GM10266 (cell line): ENCODE results near the gene TJP3.

ENCODE experiments used
- DNase-seq: peaks from one replicate; pipeline ENCODE4 v3.0.0; 2012; ENCODE audit errors: extremely low spot score
- TF ChIP-seq, protein P1 (sequence below): IDR thresholded peaks from 2 replicates; pipeline ENCODE4 v1.5.1; 2012; ENCODE audit warnings: mild to moderate bottlenecking, low read depth; ENCODE audit not compliant: control insufficient read depth, insufficient read depth; ENCODE audit errors: missing control alignments

Gene TJP3, protein sequence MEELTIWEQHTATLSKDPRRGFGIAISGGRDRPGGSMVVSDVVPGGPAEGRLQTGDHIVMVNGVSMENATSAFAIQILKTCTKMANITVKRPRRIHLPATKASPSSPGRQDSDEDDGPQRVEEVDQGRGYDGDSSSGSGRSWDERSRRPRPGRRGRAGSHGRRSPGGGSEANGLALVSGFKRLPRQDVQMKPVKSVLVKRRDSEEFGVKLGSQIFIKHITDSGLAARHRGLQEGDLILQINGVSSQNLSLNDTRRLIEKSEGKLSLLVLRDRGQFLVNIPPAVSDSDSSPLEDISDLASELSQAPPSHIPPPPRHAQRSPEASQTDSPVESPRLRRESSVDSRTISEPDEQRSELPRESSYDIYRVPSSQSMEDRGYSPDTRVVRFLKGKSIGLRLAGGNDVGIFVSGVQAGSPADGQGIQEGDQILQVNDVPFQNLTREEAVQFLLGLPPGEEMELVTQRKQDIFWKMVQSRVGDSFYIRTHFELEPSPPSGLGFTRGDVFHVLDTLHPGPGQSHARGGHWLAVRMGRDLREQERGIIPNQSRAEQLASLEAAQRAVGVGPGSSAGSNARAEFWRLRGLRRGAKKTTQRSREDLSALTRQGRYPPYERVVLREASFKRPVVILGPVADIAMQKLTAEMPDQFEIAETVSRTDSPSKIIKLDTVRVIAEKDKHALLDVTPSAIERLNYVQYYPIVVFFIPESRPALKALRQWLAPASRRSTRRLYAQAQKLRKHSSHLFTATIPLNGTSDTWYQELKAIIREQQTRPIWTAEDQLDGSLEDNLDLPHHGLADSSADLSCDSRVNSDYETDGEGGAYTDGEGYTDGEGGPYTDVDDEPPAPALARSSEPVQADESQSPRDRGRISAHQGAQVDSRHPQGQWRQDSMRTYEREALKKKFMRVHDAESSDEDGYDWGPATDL

DNA sequence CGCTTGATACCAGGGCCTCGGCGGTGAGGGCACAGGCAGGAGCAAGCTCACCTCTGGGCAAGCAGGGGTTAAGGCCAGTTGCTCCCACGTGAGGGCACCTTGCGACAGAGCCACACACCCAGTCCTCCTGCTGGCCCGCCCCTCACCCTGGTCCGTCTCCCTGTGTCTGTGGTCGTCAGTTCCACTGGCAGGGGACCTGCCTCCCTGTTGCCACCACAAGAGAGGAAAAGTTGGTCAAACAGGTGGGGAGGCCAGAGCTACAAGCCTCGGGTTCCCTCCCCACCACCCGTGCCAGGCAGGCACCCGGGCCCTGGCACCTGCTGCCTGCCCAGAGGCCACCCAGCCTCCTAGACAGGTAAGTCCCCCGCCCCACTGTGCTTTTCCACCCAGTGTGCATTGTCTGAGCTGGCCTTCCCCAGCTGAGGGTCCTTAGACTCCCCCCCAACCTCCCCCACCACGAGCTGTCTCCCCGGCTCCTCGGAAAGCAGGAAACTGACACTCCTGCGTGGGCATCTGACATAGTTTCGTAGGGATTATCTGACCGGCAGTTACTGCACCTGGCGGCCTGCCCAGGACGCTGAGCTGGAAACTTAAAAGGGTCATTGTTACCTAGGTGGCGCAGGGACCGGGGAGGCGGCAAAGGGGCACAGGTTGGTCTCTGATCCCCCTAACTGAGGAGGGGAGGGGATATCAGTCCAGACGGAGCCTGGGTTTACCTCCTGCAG, at the start of gene TJP3:
TJP3 (plus strand) TSS at position 178 of the 725 bp plus-strand sequence. CDS start 20,049 bp downstream, outside the sequence.
- TF ChIP-seq, protein P1, sequence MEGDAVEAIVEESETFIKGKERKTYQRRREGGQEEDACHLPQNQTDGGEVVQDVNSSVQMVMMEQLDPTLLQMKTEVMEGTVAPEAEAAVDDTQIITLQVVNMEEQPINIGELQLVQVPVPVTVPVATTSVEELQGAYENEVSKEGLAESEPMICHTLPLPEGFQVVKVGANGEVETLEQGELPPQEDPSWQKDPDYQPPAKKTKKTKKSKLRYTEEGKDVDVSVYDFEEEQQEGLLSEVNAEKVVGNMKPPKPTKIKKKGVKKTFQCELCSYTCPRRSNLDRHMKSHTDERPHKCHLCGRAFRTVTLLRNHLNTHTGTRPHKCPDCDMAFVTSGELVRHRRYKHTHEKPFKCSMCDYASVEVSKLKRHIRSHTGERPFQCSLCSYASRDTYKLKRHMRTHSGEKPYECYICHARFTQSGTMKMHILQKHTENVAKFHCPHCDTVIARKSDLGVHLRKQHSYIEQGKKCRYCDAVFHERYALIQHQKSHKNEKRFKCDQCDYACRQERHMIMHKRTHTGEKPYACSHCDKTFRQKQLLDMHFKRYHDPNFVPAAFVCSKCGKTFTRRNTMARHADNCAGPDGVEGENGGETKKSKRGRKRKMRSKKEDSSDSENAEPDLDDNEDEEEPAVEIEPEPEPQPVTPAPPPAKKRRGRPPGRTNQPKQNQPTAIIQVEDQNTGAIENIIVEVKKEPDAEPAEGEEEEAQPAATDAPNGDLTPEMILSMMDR: no peak
- no peak for DNase-seq

DNA sequence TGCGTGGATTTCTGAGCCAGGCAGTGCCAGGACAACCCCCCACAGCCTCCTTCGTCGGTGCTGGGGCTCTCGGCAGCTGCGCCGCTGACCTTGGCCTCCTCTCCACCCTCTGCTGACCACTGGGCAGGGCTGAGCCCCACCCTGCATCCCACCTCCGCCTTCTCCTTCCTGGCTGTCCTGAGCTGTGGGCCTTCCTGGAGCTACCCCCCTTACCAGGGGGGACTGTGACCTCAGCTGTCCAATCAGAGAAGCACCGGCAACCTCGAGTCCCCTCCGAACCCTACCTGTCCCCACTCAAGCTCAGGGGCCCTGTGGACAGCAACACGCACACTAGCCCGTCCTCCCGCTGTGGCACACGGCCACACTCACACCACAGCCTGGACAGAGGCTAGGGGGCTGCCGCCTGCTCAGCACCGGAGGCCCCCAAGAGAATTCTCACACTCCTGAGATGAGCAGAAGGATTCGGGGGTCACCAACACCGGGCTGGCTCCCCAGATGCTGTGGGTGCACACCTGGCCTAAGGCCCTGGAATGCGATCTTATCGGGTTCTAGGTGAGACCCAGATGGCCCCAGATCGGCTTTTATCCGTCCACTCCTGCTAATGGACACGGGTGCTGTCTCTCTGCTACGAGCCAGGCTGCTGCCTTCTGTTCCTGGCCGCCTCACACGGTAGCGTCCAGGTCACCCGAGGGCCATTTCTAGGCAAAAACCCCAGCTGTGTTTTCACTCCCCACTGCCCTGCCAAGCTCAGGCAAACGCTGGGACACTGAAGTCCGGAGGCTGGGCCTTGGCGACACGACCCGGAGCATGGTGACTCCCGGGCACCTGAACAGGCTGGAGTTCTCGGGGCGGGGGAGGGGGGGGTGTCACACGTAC, 49.1 kb upstream of the TJP3 start:
- TF ChIP-seq, protein P1: no peak

DNA sequence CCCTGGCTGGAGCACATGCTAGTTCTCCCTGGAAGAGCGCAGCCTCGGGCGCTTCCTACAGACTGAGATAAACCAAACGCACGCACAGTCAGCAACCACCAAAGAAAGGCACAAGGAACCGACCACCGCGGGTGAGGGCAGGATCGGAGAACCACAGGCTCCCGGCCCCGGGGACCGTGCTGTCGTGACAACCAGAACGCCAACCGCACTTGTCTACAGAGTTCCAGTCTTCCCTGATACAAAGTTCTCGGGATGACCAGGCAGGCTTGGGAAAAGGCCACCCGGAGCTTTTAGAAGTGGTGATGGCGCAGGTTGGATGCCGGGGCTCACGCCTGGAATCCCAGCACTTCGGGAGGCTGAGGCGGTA, 48.5 kb upstream of the TJP3 start:
- no peak for DNase-seq
- TF ChIP-seq, protein P1: no peak

More for the DNA sequence above, 49.1 kb upstream of the TJP3 start:
- DNase-seq: no peak

DNA sequence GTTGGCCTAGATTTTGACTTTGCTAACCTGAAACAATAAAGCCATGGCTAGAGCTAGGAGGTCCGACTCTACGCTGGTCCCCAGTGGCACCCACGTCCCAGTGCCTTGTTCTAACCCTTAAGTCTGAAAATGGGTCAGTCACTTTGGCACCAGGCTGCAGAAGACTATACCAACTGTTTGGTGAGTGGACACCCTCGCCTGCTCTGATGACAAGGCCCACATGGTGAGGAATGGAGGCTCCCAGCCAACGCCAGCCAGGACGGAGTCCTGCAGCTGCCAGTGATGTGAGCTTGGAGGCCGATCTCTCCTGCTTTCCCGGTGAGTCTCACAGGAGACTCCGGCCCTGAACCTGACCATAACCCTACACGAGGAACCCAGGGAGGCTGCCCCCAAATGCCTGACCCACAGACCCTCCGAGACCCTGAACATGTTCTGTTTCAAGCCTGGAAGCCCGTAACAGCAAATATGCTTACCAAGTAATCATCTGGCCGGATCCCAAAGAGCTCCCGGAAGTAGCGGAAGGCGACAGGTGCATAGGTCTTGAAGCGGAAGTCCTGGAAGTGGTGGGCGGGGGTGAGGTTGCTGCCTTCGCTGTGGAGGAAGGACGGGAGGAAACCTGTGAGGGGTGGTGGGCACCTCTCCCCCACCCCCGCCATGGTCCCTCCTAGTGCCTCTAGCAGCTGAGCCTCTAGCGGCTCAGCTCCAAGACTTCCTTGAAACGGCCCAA, 47.5 kb upstream of the TJP3 start:
- TF ChIP-seq, protein P1: no peak
- DNase-seq: no peak

DNA sequence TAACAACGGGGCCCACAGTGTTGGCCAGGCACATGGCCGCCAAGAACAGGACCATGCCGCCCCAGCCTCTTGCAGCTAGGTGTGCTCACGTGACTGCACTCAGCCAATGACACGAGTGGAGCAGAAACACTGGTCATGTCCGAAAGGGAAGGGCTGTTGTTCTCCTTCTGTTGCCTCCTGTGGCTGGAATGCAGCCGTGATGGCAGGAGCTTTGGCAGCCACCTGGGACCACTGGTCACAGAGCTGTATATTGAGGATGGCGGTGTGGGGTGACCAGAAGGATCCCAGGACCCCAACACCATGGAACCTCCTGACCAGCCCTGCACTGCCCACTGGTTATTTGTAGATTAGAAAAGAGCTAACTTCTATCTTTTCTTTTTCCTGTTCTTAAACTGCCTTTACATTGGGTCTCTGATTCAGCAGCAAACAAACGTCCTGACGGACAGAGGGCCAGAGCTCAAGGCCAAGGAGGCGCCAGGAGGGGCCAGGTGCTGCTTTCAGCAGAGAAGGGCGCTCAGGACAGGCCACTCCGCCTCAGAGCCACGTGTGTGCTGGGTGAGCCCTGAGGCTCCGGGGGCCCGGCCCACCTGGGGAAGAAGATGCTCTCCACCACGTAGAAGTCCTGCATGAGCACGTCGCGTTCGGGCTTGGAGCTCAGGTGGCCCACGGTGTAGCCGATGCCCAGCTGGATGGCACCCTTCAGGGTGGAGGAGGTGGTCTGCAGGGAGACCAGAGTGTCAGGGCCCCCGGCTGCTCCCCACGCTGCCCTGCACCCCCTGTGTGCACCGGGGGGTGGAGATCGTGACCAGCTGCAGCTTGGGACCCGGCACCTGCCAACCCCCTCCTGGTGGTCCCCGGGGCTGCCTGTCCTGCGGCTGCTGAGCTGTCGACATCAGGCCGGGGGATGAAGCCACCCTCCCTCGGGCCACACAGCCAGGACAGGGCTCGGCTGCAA, 46.6 kb upstream of the TJP3 start:
- no peak for DNase-seq
- TF ChIP-seq, protein P1: no peak
